ENCODE measurements around the gene ZSCAN30.
"Not testable (repeated sequence)": the region's sequence is repeated elsewhere in the genome, so short reads cannot be mapped to it uniquely, and the experiment has no call there.

ZSCAN30 gene

DNA sequence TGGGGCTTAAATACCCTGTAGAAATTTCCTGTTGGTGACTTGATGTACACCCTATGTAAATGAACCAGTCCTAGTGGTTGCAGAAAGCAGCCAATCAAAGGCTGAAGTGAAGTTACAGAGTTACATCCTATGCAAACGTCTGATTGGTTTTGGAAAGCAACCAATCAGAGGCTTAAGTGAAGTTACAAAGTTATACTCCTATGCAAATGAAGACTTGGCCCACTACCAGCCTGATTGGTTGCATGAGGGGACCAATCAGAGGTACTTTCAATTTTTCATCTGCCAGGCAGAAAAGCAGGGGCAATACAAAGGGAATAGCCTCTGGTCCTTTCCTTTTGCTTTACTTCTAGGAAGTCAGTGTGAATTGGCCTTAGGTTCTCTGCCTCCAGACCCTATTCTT lies 62.8 kb downstream of the ZSCAN30 start:
- no peak for DNase-seq

DNA sequence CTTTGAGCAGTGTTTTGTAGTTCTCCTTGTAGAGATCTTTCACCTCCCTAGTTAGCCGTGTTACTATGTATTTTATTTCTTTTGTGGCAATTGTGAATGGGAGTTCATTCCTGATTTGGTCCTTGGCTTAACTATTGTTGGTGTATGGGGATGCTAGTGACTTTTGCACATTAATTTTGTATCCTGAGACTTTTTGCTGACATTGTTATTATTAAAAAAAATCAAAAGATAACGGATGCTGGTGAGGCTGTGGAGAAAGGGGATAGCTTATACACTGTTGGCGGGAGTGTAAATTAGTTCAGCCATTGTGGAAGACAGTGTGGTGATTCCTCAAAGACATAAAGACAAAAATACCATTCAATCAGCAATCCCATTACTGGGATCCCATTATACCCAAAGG lies 66.2 kb downstream of the ZSCAN30 start:
- DNase-seq: no peak

DNA sequence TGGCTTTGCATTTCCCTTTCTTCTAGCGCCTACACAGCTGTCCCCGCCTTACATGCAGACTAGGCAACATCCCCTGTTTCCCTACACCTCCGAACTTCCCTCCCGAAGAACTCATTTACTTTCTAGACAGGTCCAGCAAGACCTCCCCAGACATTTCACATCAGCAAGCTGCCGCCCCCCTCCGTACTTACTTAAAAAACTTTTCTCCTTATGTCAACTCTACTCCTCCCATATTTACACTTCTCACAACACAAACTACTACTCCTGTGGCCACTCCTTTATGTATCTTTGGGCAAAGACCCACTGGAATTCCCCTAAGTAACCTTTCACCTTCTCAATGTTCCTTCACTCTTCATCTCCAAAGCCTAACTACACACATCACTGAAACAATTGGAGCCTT lies 69.6 kb downstream of the ZSCAN30 start:
- no peak for DNase-seq

DNA sequence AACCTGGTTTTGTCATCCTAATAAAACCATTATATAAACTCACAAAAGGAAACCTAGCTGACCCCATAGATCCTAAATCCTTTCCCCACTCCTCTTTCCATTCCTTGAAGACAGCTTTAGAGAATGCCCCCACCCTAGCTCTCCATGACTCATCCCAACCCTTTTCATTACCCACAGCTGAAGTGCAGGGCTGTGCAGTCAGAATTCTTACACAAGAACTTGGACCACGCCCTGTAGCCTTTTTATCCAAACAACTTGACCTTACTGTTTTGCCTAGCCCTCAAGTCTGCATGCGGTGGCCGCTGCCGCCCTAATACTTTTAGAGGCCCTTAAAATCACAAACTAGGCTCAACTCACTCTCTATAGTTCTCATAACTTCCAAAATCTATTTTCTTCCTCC lies 70.7 kb downstream of the ZSCAN30 start:
- not testable (repeated sequence) for DNase-seq

DNA sequence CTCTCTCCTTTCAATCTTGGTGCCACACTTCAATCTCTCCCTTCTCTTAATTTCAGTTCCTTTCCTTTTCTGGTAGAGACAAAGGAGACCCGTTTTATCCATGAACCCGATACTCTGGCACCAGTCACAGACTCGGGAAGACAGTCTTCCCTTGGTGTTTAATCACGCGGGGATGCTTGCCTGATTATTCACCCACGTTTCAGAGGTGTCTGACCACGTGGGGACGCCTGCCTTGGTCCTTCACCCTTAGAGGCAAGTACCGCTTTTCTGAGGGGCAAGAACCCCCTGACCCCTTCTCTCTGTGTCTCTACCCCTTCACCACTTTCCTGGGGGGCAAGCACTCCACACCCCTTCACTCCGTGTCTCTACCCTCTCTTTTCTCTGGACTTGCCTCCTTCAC lies 73.4 kb downstream of the ZSCAN30 start:
- not testable (repeated sequence) for DNase-seq

DNA sequence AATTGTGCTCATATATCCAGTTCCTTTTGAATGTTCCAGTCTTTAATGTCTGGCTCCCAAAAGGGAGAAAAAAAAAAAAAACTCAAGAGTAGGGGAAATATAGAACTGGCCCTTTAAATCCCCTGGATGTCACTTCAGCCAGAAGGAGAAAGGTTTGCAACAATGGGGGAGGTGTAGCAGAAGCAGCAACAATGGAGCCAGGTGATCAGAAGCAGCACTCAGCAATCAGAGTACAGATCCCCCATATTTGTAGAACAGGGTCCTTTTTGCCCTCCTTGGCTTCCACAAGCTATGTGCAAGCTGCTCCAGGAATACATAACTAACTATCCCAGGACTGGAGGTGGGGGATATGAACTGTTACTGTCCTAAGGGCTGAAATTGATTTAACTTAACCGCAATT lies 75.0 kb downstream of the ZSCAN30 start:
- no peak for DNase-seq

DNA sequence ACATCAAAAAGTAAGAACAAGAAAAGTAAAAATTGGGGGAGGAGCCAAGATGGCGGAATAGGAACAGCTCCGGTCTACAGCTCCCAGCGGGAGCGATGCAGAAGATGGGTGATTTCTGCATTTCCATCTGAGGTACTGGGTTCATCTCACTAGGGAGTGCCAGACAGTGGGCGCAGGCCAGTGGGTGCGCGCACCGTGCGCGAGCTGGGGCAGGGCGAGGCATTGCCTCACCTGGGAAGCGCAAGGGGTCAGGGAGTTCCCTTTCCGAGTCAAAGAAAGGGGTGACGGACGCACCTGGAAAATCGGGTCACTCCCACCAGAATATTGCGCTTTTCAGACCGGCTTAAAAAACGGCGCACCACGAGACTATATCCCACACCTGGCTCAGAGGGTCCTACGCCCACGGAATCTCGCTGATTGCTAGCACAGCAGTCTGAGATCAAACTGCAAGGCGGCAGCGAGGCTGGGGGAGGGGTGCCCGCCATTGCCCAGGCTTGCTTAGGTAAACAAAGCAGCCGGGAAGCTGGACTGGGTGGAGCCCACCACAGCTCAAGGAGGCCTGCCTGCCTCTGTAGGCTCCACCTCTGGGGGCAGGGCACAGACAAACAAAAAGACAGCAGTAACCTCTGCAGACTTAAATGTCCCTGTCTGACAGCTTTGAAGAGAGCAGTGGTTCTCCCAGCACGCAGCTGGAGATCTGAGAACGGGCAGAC lies 84.1 kb downstream of the ZSCAN30 start:
- DNase-seq: not testable (repeated sequence)

DNA sequence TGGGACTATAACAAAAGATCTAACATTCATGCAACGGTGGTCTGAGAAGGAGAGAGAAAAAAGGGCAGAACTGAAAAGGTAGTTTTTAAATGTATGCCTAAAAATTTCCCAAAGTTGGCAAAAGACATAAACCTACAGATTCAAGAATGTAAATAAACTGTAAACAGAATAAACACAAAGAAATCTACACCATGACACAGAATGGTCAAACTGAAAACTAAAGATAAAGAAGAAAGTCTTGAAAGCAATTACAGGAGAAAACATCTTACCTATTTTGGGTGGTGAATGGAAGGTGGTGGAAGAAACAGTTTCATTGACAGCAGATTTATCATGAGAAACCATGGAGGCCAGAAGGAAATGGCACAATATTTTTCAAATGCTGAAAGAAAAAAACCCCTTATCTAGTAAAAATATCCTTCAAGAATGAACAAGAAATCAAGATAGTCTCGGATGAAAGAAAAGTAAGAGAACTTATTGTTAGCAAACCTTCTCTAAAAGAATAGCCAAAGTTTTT lies 84.8 kb downstream of the ZSCAN30 start:
- DNase-seq: no peak

DNA sequence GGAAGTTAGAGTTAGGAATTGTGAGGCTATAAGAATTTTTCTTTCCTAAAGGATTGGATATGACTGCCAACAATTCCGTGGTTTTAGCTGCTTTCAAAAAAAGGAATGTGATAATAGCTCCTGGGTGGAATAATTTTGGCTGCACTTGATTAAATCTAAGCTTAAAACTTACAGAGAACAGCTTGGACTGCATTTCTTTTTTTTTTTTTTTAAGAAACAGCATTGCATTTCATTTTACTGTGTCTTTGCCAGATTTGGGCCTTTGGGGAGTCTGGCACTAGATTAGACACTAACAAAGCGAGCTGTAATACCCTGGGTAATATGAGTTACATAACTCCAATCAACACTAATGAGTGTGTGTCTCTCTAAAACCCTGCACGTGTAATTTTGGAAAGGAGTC lies 87.0 kb downstream of the ZSCAN30 start:
- DNase-seq: no peak

DNA sequence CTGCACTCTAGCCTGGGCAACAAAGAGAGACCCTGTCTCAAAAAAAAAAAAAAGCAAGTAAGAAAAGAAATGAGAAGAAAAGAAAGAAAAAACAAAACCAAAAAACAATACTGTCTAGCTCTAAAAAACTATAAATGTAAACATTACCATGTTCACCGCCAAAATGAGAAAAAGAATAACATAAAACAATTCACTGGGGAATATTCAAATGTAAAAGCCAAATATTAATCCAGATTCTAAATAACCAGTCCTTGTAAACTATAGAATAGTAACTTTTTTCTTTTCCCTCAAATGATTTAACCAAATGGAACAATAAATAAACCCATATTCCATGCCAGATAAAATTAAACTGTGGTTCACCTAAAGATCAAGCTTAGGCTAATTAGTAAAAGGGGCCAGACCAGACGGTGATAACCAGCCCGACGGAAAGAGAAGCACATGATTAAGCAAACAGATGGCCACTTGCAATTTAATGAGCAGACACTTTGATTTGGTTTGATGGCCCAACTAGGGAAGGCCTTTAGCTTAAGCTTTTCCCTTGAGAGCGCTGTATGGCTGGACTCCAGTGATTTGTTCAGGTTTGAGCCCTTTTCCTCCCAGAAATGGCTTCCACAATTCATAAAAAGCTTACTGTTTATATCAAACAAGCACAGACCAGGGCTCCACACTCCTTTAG lies 88.6 kb downstream of the ZSCAN30 start:
- DNase-seq: no peak
